Measurements from ENCODE around the gene OCEL1. TPM values are rescaled to one million over a fixed set of nuclear protein-coding genes. Genes with fewer than 3 reads are reported as not detected.
"Not testable (repeated sequence)": the region's sequence is repeated elsewhere in the genome, so short reads cannot be mapped to it uniquely, and the experiment has no call there.

OCEL1 gene
- 10 to 100 TPM in 1 of 2 donors, 1 to 10 TPM in 1; 7.9 to 12.7 TPM for polyA plus RNA-seq

GRCh38 chr19:17226002-17226933, at the start of gene OCEL1:
TSS of gene OCEL1 (plus strand) at chr19:17226226. CDS start at chr19:17226248, 22 bp downstream.
- Histone ChIP-seq H3K9me3 (ENCODE audit: control insufficient read depth in 2 of 2, insufficient read depth in 1 of 2, low read depth in 1 of 2, low read length in 1 of 2) (no peaks in the 10 kb centered on the region), H3K36me3 (ENCODE audit: control insufficient read depth in 2 of 2, insufficient read depth in 2 of 2, low read length in 1 of 2) (peaks cover 6 to 11% of the 10 kb centered on the region in 2 donors), H3K27ac (ENCODE audit: low read depth in 2 of 2, low read length in 1 of 2) (peak within 1 kb of the TSS; percentile 96 to 97), H3K4me3 (ENCODE audit: low read depth in 1 of 2, low read length in 2 of 2) (peak within 1 kb of the TSS; percentile 66 to 79), H3K4me1 (ENCODE audit: control insufficient read depth in 2 of 2, insufficient read depth in 2 of 2, low read length in 1 of 2) (no peaks in the 10 kb centered on the region), H3K27me3 (ENCODE audit: control insufficient read depth in 1 of 2, insufficient read depth in 2 of 2, low read length in 2 of 2) (no peaks in the 10 kb centered on the region)
- 0 to 1% methylated on average over 81 to 90 of the region's 90 CpGs for WGBS, 2 donors

GRCh38 chr19:17178291-17178690, 47.7 kb upstream of the OCEL1 start:
- Histone ChIP-seq H3K4me1 (ENCODE audit: control insufficient read depth in 2 of 2, insufficient read depth in 2 of 2, low read length in 1 of 2) (no peaks in the 10 kb centered on the region), H3K27ac (ENCODE audit: low read depth in 2 of 2, low read length in 1 of 2) (no peak overlapping the region), H3K36me3 (ENCODE audit: control insufficient read depth in 2 of 2, insufficient read depth in 2 of 2, low read length in 1 of 2) (peaks cover 3 to 29% of the 10 kb centered on the region in 2 donors), H3K4me3 (ENCODE audit: low read depth in 1 of 2, low read length in 2 of 2) (no peak overlapping the region), H3K9me3 (ENCODE audit: control insufficient read depth in 2 of 2, insufficient read depth in 1 of 2, low read depth in 1 of 2, low read length in 1 of 2) (no peaks in the 10 kb centered on the region), H3K27me3 (ENCODE audit: control insufficient read depth in 1 of 2, insufficient read depth in 2 of 2, low read length in 2 of 2) (no peaks in the 10 kb centered on the region)
- WGBS, 2 donors: 91 to 92% methylated on average over 10 of the region's 10 CpGs

GRCh38 chr19:17180997-17181702, 44.9 kb upstream of the OCEL1 start:
- 80 to 81% methylated on average over 22 of the region's 22 CpGs for WGBS, 2 donors

GRCh38 chr19:17183271-17183761, 42.7 kb upstream of the OCEL1 start:
- no peaks in the 10 kb centered on the region for H3K9me3 ChIP-seq (ENCODE audit: control insufficient read depth in 2 of 2, insufficient read depth in 1 of 2, low read depth in 1 of 2, low read length in 1 of 2)
- no peaks in the 10 kb centered on the region for H3K4me1 ChIP-seq (ENCODE audit: control insufficient read depth in 2 of 2, insufficient read depth in 2 of 2, low read length in 1 of 2)
- no peaks in the 10 kb centered on the region for H3K27me3 ChIP-seq (ENCODE audit: control insufficient read depth in 1 of 2, insufficient read depth in 2 of 2, low read length in 2 of 2)
- H3K27ac ChIP-seq (ENCODE audit: low read depth in 2 of 2, low read length in 1 of 2): no peak overlapping the region
- 81 to 88% methylated on average over 14 of the region's 14 CpGs for WGBS, 2 donors
- peaks cover 17 to 29% of the 10 kb centered on the region in 2 donors for H3K36me3 ChIP-seq (ENCODE audit: control insufficient read depth in 2 of 2, insufficient read depth in 2 of 2, low read length in 1 of 2)
- no peak overlapping the region for H3K4me3 ChIP-seq (ENCODE audit: low read depth in 1 of 2, low read length in 2 of 2)

More at GRCh38 chr19:17180997-17181702, 44.9 kb upstream of the OCEL1 start:
- peaks cover 7 to 32% of the 10 kb centered on the region in 2 donors for H3K36me3 ChIP-seq (ENCODE audit: control insufficient read depth in 2 of 2, insufficient read depth in 2 of 2, low read length in 1 of 2)
- no peak overlapping the region for H3K4me3 ChIP-seq (ENCODE audit: low read depth in 1 of 2, low read length in 2 of 2)
- H3K27me3 ChIP-seq (ENCODE audit: control insufficient read depth in 1 of 2, insufficient read depth in 2 of 2, low read length in 2 of 2): no peaks in the 10 kb centered on the region
- H3K27ac ChIP-seq (ENCODE audit: low read depth in 2 of 2, low read length in 1 of 2): no peak overlapping the region
- H3K4me1 ChIP-seq (ENCODE audit: control insufficient read depth in 2 of 2, insufficient read depth in 2 of 2, low read length in 1 of 2): no peaks in the 10 kb centered on the region
- H3K9me3 ChIP-seq (ENCODE audit: control insufficient read depth in 2 of 2, insufficient read depth in 1 of 2, low read depth in 1 of 2, low read length in 1 of 2): no peaks in the 10 kb centered on the region

GRCh38 chr19:17183858-17184321, 42.1 kb upstream of the OCEL1 start:
- H3K9me3 ChIP-seq (ENCODE audit: control insufficient read depth in 2 of 2, insufficient read depth in 1 of 2, low read depth in 1 of 2, low read length in 1 of 2): no peaks in the 10 kb centered on the region
- H3K4me1 ChIP-seq (ENCODE audit: control insufficient read depth in 2 of 2, insufficient read depth in 2 of 2, low read length in 1 of 2): no peaks in the 10 kb centered on the region
- H3K27ac ChIP-seq (ENCODE audit: low read depth in 2 of 2, low read length in 1 of 2): no peak overlapping the region
- 66 to 77% methylated on average over 11 of the region's 11 CpGs for WGBS, 2 donors
- no peaks in the 10 kb centered on the region for H3K27me3 ChIP-seq (ENCODE audit: control insufficient read depth in 1 of 2, insufficient read depth in 2 of 2, low read length in 2 of 2)
- no peak overlapping the region for H3K4me3 ChIP-seq (ENCODE audit: low read depth in 1 of 2, low read length in 2 of 2)
- peaks cover 17 to 27% of the 10 kb centered on the region in 2 donors for H3K36me3 ChIP-seq (ENCODE audit: control insufficient read depth in 2 of 2, insufficient read depth in 2 of 2, low read length in 1 of 2)

GRCh38 chr19:17184371-17184841, 41.6 kb upstream of the OCEL1 start:
- H3K4me3 ChIP-seq (ENCODE audit: low read depth in 1 of 2, low read length in 2 of 2): no peak overlapping the region
- WGBS, 2 donors: 88 to 91% methylated on average over 12 of the region's 12 CpGs
- H3K4me1 ChIP-seq (ENCODE audit: control insufficient read depth in 2 of 2, insufficient read depth in 2 of 2, low read length in 1 of 2): no peaks in the 10 kb centered on the region
- no peaks in the 10 kb centered on the region for H3K9me3 ChIP-seq (ENCODE audit: control insufficient read depth in 2 of 2, insufficient read depth in 1 of 2, low read depth in 1 of 2, low read length in 1 of 2)
- H3K27ac ChIP-seq (ENCODE audit: low read depth in 2 of 2, low read length in 1 of 2): no peak overlapping the region
- peaks cover 20 to 29% of the 10 kb centered on the region in 2 donors for H3K36me3 ChIP-seq (ENCODE audit: control insufficient read depth in 2 of 2, insufficient read depth in 2 of 2, low read length in 1 of 2)
- H3K27me3 ChIP-seq (ENCODE audit: control insufficient read depth in 1 of 2, insufficient read depth in 2 of 2, low read length in 2 of 2): no peaks in the 10 kb centered on the region

- Histone ChIP-seq H3K4me3 (ENCODE audit: low read depth in 1 of 2, low read length in 2 of 2) (no peak overlapping the region), H3K27me3 (ENCODE audit: control insufficient read depth in 1 of 2, insufficient read depth in 2 of 2, low read length in 2 of 2) (no peaks in the 10 kb centered on the region), H3K27ac (ENCODE audit: low read depth in 2 of 2, low read length in 1 of 2) (no peak overlapping the region), H3K36me3 (ENCODE audit: control insufficient read depth in 2 of 2, insufficient read depth in 2 of 2, low read length in 1 of 2) (peaks cover 20 to 30% of the 10 kb centered on the region in 2 donors), H3K4me1 (ENCODE audit: control insufficient read depth in 2 of 2, insufficient read depth in 2 of 2, low read length in 1 of 2) (no peaks in the 10 kb centered on the region), H3K9me3 (ENCODE audit: control insufficient read depth in 2 of 2, insufficient read depth in 1 of 2, low read depth in 1 of 2, low read length in 1 of 2) (no peaks in the 10 kb centered on the region)
- WGBS, 2 donors: 87 to 93% methylated on average over 8 of the region's 8 CpGs
These were observed 40.4 kb upstream of the OCEL1 start for GRCh38 chr19:17185590-17185989.

- H3K36me3 ChIP-seq (ENCODE audit: control insufficient read depth in 2 of 2, insufficient read depth in 2 of 2, low read length in 1 of 2): peaks cover 31 to 57% of the 10 kb centered on the region in 2 donors
- H3K27me3 ChIP-seq (ENCODE audit: control insufficient read depth in 1 of 2, insufficient read depth in 2 of 2, low read length in 2 of 2); H3K27ac ChIP-seq (ENCODE audit: low read depth in 2 of 2, low read length in 1 of 2); H3K9me3 ChIP-seq (ENCODE audit: control insufficient read depth in 2 of 2, insufficient read depth in 1 of 2, low read depth in 1 of 2, low read length in 1 of 2); H3K4me3 ChIP-seq (ENCODE audit: low read depth in 1 of 2, low read length in 2 of 2); H3K4me1 ChIP-seq (ENCODE audit: control insufficient read depth in 2 of 2, insufficient read depth in 2 of 2, low read length in 1 of 2): not testable (repeated sequence)
- WGBS, 2 donors: 90 to 92% methylated on average over 6 of the region's 6 CpGs
These were observed 34.3 kb upstream of the OCEL1 start for GRCh38 chr19:17191736-17192135.

GRCh38 chr19:17192751-17193150, 33.3 kb upstream of the OCEL1 start:
- H3K9me3 ChIP-seq (ENCODE audit: control insufficient read depth in 2 of 2, insufficient read depth in 1 of 2, low read depth in 1 of 2, low read length in 1 of 2): no peaks in the 10 kb centered on the region
- H3K36me3 ChIP-seq (ENCODE audit: control insufficient read depth in 2 of 2, insufficient read depth in 2 of 2, low read length in 1 of 2): peaks cover 25 to 53% of the 10 kb centered on the region in 2 donors
- H3K4me1 ChIP-seq (ENCODE audit: control insufficient read depth in 2 of 2, insufficient read depth in 2 of 2, low read length in 1 of 2): no peaks in the 10 kb centered on the region
- H3K27me3 ChIP-seq (ENCODE audit: control insufficient read depth in 1 of 2, insufficient read depth in 2 of 2, low read length in 2 of 2): no peaks in the 10 kb centered on the region
- H3K27ac ChIP-seq (ENCODE audit: low read depth in 2 of 2, low read length in 1 of 2): no peak overlapping the region
- 97 to 99% methylated on average over 26 of the region's 26 CpGs for WGBS, 2 donors
- H3K4me3 ChIP-seq (ENCODE audit: low read depth in 1 of 2, low read length in 2 of 2): no peak overlapping the region

Data from esophagus (tissue), 2 donors.